GM19452 (cell line): ENCODE data around the gene ADPRHL1.
"Not testable (repeated sequence)": the region's sequence is repeated elsewhere in the genome, so short reads cannot be mapped to it uniquely, and the experiment has no call there.

ENCODE experiments used
- ATAC-seq: cut with Tn5 transposase; IDR thresholded peaks from one replicate; pipeline ENCODE4 v1.9.1; 2021; ENCODE audit not compliant: unreplicated experiment

The ADPRHL1 gene

DNA sequence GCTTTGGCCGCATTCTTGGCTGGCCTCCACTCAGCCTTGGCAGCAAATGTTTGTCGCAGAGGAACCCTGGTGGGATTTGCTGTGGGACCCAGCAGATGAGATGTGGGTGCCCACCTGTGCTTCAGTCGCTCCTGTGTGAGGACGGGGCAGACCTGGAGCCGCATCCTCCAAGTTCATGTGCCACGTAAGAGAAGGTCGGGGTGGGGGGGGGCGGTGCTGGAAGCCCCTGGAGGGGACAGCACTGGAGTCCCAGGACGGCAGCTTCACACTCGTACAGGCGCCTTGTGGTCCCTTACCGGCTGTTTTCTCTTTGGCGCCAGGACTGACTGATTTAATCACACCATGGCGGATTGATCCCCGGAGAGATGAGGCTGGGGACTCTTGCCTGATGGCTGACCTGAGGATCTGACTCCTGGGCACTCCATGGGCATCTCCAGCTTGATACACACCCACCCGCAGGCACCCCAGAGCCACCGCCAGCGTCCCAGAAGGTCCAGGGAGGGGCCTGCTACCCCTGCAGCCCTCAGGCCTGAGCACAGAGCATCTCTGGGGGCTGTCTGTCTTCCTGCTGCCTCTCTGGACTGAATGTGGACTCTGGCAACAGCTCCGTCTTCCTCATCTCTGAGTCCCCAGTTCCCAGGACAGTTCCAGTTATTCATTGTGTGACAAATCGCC, 79.3 kb downstream of the ADPRHL1 start:
- ATAC-seq: no peak

GRCh38 chr13:113371701-113372100, 81.6 kb downstream of the ADPRHL1 start:
- ATAC-seq: not testable (repeated sequence)

DNA sequence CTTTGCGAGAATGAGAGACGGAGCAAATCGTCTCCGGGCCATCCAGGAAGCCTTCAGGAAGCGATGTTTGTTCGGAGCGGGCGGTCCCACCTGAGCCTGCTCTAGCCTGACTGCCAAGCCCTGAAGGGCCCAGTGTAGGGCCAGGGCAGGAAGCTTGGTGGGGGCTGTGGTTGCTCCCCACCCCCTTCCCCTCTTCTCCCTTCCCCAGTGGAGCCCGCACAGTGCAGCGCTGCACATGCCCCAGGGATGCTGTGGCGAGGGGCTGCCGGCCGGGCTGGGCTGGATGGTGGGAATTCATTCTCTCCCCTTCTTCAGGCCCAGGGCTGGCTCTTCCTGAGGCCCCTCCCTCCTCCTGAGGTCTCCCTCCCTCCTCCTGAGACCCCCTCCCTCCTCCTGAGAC, 82.2 kb downstream of the ADPRHL1 start:
- no peak for ATAC-seq

DNA sequence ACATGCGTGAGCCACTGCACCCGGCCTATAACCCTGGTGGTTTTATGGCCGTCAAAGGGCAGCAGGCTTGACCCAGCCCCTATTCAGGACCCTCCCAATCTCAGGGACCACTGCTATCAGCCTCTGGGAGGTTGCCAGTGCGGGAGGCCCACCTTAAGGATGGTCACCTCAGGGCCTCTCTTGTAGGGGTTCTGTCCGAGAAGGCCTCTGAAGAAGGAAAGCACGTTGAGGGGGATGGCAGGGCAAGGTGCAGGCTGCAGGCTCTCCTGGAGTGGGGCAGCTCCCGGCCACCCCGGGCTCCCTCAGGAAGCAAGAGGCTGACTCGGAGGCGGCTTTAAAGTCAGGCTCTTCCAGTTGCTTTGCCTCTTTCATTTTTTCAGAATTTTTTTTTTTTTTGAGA, 83.4 kb downstream of the ADPRHL1 start:
- no peak for ATAC-seq

DNA sequence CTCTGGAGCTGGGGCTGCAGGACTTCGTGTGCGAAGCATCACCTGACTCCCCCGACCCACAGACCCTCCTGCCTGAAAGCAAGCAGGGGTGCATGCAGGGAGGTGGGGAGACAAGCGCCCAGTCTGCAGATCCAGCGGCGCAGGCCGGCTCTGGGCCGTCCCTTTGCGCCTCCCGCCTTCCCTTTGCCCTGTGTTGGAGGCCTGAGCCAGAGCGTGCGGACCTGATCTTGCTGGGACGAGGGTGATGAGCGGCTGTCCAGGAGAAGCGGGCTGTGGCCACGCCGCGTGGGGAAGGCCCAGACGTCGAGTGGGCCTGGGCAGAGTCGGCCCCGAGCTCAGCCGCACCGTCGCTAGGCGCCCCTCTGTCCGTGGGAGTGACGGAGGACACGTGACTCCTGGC, 84.1 kb downstream of the ADPRHL1 start:
- no peak for ATAC-seq

GRCh38 chr13:113368353-113368752, 84.9 kb downstream of the ADPRHL1 start:
- not testable (repeated sequence) for ATAC-seq

GRCh38 chr13:113367771-113368170, 85.5 kb downstream of the ADPRHL1 start:
- no peak for ATAC-seq

DNA sequence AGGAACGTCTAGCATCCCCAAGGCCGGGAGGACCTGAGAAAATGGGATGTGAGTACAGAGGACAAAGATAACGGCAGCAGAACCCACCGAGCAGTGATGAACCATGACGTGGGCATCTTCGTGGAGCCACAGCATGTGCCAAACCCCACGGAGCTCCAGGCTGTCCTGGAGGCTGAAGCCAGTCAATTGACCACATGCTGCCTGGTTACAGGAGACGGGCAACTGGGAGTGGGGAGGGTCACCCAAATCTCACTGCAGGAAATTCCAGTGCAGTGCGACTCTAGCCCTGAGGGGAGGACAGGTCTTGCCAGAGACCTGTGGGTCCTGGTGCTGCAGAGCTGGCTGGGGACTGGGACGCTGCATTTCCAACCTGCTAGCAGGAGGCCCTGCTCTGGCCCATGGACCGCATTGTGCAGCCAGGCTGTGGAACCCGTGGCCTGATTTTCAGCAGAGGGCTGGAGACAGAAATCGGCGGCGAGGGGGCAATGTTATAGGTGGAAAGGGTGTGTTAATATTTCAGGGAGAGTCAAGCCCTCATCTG, 86.2 kb downstream of the ADPRHL1 start:
- ATAC-seq: no peak

- no peak for ATAC-seq
Measured at GRCh38 chr13:113365971-113366588, 87.2 kb downstream of the ADPRHL1 start.

- ATAC-seq: no peak
Measured at GRCh38 chr13:113365583-113365970, 87.7 kb downstream of the ADPRHL1 start.

DNA sequence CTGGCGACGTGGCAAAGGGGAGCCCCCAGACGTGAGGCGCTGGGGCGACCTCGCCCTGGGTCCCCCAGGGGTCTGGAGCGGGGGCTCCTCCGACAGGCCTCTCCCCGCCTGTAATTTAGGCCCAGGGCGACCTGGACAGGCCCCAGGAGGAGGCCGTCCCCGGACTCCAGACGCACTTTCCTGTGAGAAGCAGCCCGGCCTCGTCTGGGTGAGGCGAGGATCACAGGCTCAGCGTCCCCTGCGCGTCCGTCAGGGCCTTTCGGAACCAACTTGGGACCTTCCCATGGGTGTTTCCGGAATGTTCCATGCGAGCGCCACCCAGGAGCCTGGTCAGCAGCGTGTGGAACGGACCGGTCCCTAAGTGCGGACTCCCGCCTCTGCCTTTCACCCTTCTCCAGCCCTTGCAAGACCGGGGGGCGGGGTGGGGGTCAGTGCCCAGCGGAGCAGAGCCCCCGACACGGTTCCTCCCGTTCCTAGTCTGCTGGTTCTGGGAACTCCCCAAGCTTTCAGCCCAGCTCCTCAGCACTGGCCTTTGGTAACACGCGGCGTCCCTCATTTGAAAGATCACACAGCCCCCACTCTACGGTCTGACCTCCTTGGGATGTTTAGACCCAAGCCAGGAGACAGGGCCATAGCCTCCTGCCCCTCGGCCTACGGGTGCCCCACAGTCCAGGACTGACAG, 88.2 kb downstream of the ADPRHL1 start:
- no peak for ATAC-seq

- ATAC-seq: no peak
Measured at GRCh38 chr13:113364311-113364889, 88.9 kb downstream of the ADPRHL1 start.

- ATAC-seq: no peak
Measured at GRCh38 chr13:113361406-113361805, 91.9 kb downstream of the ADPRHL1 start.

GRCh38 chr13:113360446-113360845, 92.8 kb downstream of the ADPRHL1 start:
- no peak for ATAC-seq

GRCh38 chr13:113359571-113359970, 93.7 kb downstream of the ADPRHL1 start:
- ATAC-seq: no peak

DNA sequence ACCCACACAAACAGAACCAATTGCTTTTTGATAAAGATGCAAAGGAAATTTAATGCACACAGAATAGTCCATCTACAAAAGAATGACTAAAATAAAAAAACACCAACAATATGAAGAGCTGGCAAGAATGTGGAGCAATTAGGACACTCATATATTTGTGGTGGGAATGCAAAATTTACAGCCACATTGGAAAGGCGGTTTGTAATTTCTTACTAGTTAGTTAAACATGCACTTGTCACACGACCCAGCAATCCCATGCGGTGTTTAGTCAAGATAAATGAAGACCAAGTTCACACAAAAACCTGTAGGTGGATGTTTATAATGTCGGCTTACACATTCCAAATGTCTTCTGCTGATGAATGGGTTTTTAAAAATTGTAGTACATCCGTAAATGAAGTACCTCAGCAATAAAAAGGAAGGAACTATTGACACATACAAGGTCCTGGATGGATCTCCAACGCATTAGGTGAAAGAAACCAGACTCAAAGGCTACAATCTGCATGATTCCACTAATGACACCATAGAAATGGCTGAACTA, 94.6 kb downstream of the ADPRHL1 start:
- ATAC-seq: no peak

- no peak for ATAC-seq
Measured at GRCh38 chr13:113357529-113357928, 95.8 kb downstream of the ADPRHL1 start.

DNA sequence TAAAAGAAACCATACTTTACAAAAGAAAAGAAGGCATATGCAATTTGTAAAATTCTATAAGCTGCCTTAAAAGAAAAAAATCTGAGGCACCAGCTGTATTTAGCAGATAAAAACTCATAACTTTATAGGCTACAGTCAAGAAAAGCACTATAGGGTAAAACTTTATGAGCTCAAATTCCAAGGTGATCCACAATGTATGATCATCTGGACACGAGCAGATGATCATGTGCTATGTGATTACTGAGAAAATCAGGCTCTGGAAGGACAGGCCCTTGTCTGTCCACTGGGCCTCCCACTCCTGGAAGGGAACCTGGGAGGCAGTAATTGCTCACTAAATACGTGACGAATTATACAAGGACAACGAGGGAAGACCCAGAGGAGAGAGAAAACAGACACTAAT, 96.7 kb downstream of the ADPRHL1 start:
- no peak for ATAC-seq

DNA sequence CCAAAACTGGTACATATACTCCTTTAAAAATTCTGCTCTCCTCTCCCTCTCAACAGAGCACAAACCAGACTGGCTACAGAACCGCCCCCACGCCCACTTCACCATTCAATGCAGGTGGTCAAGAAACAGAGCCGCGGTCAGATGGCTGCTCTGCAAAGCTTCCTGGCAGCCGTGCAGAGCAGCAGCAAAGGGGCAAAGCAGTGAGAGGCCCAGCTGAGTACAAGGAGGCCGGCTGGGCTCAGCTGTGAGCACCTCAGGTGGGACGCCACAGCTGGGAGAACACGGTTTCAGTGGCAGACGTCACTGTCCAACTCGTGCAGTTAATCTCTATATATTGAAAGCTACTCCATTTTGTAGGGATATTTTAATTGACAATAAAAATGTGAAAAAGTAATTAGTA, 97.7 kb downstream of the ADPRHL1 start:
- ATAC-seq: no peak

- ATAC-seq: no peak
Measured at GRCh38 chr13:113354831-113355610, 98.3 kb downstream of the ADPRHL1 start.

- no peak for ATAC-seq
Measured at GRCh38 chr13:113353254-113353653, 100.0 kb downstream of the ADPRHL1 start.
